Endothelial cell of umbilical vein (primary cell): ENCODE data around the gene KCNH2.

Experiments used
- FOS ChIP-seq: IDR thresholded peaks from 2 replicates; pipeline ENCODE4 v1.6.1; 2011; ENCODE audit warnings: mild to moderate bottlenecking, low read length, moderate library complexity, borderline replicate concordance; ENCODE audit not compliant: insufficient read depth
- POLR2A ChIP-seq: IDR thresholded peaks from 2 replicates; pipeline ENCODE4 v1.6.1; 2012; ENCODE audit warnings: low read depth, mild to moderate bottlenecking, control low read depth, low read length
- POLR2AphosphoS5 ChIP-seq: IDR thresholded peaks from 2 replicates; pipeline ENCODE4 v1.6.1; 2012; ENCODE audit warnings: low read depth, mild to moderate bottlenecking, control low read depth, low read length, moderate library complexity; ENCODE audit not compliant: insufficient read depth
- TF ChIP-seq, protein P1 (sequence below), 2 donors: IDR thresholded peaks; 1 replicate in 1 of 2; 2 replicates in 1 of 2; pipeline ENCODE4 v1.5.1; 2011; ENCODE audit warnings: low read length in 2 of 2, mild to moderate bottlenecking in 2 of 2, moderate library complexity in 2 of 2, control low read depth in 1 of 2, inconsistent platforms in 1 of 2, low read depth in 1 of 2; ENCODE audit not compliant: insufficient read depth in 1 of 2; ENCODE audit errors: extremely low read depth in 1 of 2
- TF ChIP-seq, protein P2 (sequence below): IDR thresholded peaks from 2 replicates; pipeline ENCODE4 v1.6.1; 2011; ENCODE audit not compliant: insufficient read depth, insufficient read length

- TF ChIP-seq FOS (no peak), POLR2A (no peak), POLR2AphosphoS5 (no peak)
- TF ChIP-seq, protein P1, sequence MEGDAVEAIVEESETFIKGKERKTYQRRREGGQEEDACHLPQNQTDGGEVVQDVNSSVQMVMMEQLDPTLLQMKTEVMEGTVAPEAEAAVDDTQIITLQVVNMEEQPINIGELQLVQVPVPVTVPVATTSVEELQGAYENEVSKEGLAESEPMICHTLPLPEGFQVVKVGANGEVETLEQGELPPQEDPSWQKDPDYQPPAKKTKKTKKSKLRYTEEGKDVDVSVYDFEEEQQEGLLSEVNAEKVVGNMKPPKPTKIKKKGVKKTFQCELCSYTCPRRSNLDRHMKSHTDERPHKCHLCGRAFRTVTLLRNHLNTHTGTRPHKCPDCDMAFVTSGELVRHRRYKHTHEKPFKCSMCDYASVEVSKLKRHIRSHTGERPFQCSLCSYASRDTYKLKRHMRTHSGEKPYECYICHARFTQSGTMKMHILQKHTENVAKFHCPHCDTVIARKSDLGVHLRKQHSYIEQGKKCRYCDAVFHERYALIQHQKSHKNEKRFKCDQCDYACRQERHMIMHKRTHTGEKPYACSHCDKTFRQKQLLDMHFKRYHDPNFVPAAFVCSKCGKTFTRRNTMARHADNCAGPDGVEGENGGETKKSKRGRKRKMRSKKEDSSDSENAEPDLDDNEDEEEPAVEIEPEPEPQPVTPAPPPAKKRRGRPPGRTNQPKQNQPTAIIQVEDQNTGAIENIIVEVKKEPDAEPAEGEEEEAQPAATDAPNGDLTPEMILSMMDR (IDR thresholded peaks at IDR 0.05; ENCODE audit: extremely low read depth in 1 of 2, insufficient read depth in 1 of 2, low read depth in 1 of 2, low read length in 2 of 2) = no peak
- TF ChIP-seq, protein P2, sequence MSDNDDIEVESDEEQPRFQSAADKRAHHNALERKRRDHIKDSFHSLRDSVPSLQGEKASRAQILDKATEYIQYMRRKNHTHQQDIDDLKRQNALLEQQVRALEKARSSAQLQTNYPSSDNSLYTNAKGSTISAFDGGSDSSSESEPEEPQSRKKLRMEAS = no peak
Observed at GRCh38 chr7:150923196-150923595, 54.9 kb downstream of the KCNH2 start.
